WI38 (cell line): ENCODE measurements around the gene STK32C.

Source experiments
- H3K4me3 ChIP-seq: 2 replicates; pipeline ENCODE4 v1.5.1; 2011; ENCODE audit warnings: low read depth, mild to moderate bottlenecking, control low read depth, low read length
- CTCF ChIP-seq: IDR thresholded peaks from 2 replicates; pipeline ENCODE4 v1.5.1; 2012; ENCODE audit warnings: low read depth, mild to moderate bottlenecking, control low read depth, low read length

The STK32C gene

GRCh38 chr10:132175907-132176581 is 131.7 kb downstream of the STK32C start:
- no peak overlapping the region for H3K4me3 ChIP-seq
- no peak for TF ChIP-seq CTCF

- H3K4me3 ChIP-seq = no peak overlapping the region
- no peak for TF ChIP-seq CTCF
Measured at GRCh38 chr10:132175408-132175807, 132.3 kb downstream of the STK32C start.

GRCh38 chr10:132174237-132174636 is 133.5 kb downstream of the STK32C start:
- TF ChIP-seq CTCF = no peak
- H3K4me3 ChIP-seq = no peak overlapping the region

GRCh38 chr10:132173185-132173584 is 134.6 kb downstream of the STK32C start:
- no peak overlapping the region for H3K4me3 ChIP-seq
- TF ChIP-seq CTCF = no peak

- no peak for TF ChIP-seq CTCF
- no peak overlapping the region for H3K4me3 ChIP-seq
Measured at GRCh38 chr10:132172091-132173066, 135.4 kb downstream of the STK32C start.

GRCh38 chr10:132170561-132171361 is 137.0 kb downstream of the STK32C start:
- no peak for TF ChIP-seq CTCF
- H3K4me3 ChIP-seq = no peak overlapping the region
